Neuronal stem cell (in vitro differentiated cells): ENCODE data around the gene JDP2.

ENCODE experiments used
- DNase-seq: peaks from one replicate; pipeline ENCODE4 v3.0.0-alpha.2; 2013; ENCODE audit warnings: low spot score
- H2AFZ ChIP-seq: one replicate; pipeline ENCODE4 v1.6.1; 2013; ENCODE audit warnings: mild to moderate bottlenecking, low read length, inconsistent platforms
- H2AK5ac ChIP-seq: 2 replicates; pipeline ENCODE4 v1.6.1; 2013; ENCODE audit warnings: low read depth, mild to moderate bottlenecking, inconsistent platforms, low read length, moderate library complexity, mixed read lengths
- H2BK120ac ChIP-seq: 2 replicates; pipeline ENCODE4 v1.6.1; 2013; ENCODE audit warnings: low read depth, mild to moderate bottlenecking, inconsistent platforms, low read length, moderate library complexity, mixed read lengths
- H2BK12ac ChIP-seq: one replicate; pipeline ENCODE4 v1.6.1; 2013; ENCODE audit warnings: low read length, inconsistent platforms
- H2BK15ac ChIP-seq: 2 replicates; pipeline ENCODE4 v1.6.1; 2013; ENCODE audit warnings: mild to moderate bottlenecking, low read length, inconsistent platforms, mixed read lengths
- H2BK5ac ChIP-seq: one replicate; pipeline ENCODE4 v1.6.1; 2013; ENCODE audit warnings: inconsistent platforms, mild to moderate bottlenecking, low read length, moderate library complexity
- H3K14ac ChIP-seq: one replicate; pipeline ENCODE4 v1.6.1; 2013; ENCODE audit warnings: low read length, inconsistent platforms
- H3K18ac ChIP-seq: 2 replicates; pipeline ENCODE4 v1.6.1; 2013; ENCODE audit warnings: low read length, inconsistent platforms
- H3K23ac ChIP-seq: 2 replicates; pipeline ENCODE4 v1.6.1; 2013; ENCODE audit warnings: low read depth, mild to moderate bottlenecking, mixed read lengths, low read length, inconsistent platforms; ENCODE audit not compliant: poor library complexity
- H3K27ac ChIP-seq: replicated peaks from 3 replicates; pipeline ENCODE4 v1.5.1; 2013; ENCODE audit warnings: low read length, inconsistent platforms
- H3K27me3 ChIP-seq, 3 experiments: 2 replicates each; pipeline ENCODE4 v1.6.1; 2013; ENCODE audit warnings: low read length in 3 of 3, mild to moderate bottlenecking in 2 of 3, inconsistent platforms in 1 of 3, low read depth in 1 of 3, mixed read lengths in 1 of 3, moderate library complexity in 1 of 3; ENCODE audit not compliant: control insufficient read depth in 3 of 3, insufficient read depth in 3 of 3
- H3K36me3 ChIP-seq, 2 donors: replicated peaks in 1 of 2; 2 replicates each; pipeline ENCODE4 v1.6.1; 2013; ENCODE audit warnings: low read length in 2 of 2; ENCODE audit not compliant: control insufficient read depth in 2 of 2, insufficient read depth in 2 of 2
- H3K4ac ChIP-seq: 2 replicates; pipeline ENCODE4 v1.6.1; 2013; ENCODE audit warnings: inconsistent platforms, mild to moderate bottlenecking, low read length, moderate library complexity
- H3K4me1 ChIP-seq, 2 donors: 1 replicate in 1 of 2; 2 replicates in 1 of 2; pipeline ENCODE4 v1.6.1; 2013; ENCODE audit warnings: low read length in 2 of 2, low read depth in 1 of 2; ENCODE audit not compliant: control insufficient read depth in 2 of 2, insufficient read depth in 1 of 2
- H3K4me2 ChIP-seq: one replicate; pipeline ENCODE4 v1.6.1; 2013; ENCODE audit warnings: mild to moderate bottlenecking, low read length, inconsistent platforms; ENCODE audit not compliant: insufficient read depth, poor library complexity, severe bottlenecking
- H3K4me3 ChIP-seq, 2 donors: 2 replicates each; pipeline ENCODE4 v1.5.1; 2013; ENCODE audit warnings: low read length in 2 of 2, mild to moderate bottlenecking in 2 of 2, inconsistent platforms in 1 of 2, moderate library complexity in 1 of 2
- H3K79me1 ChIP-seq: one replicate; pipeline ENCODE4 v1.6.1; 2013; ENCODE audit warnings: low read depth, mild to moderate bottlenecking, inconsistent platforms, low read length, moderate library complexity
- H3K9ac ChIP-seq: one replicate; pipeline ENCODE4 v1.6.1; 2013; ENCODE audit warnings: mild to moderate bottlenecking, low read depth, low read length, inconsistent platforms; ENCODE audit not compliant: poor library complexity
- H3K9me3 ChIP-seq, 2 donors: replicated peaks in 1 of 2; 2 replicates each; pipeline versions ENCODE3 to v1.6.1; 2013; ENCODE audit warnings: low read length in 2 of 2, mild to moderate bottlenecking in 2 of 2, inconsistent platforms in 1 of 2, low read depth in 1 of 2, mixed read lengths in 1 of 2, moderate library complexity in 1 of 2; ENCODE audit not compliant: control insufficient read depth in 2 of 2, insufficient read depth in 1 of 2
- H4K8ac ChIP-seq: one replicate; pipeline ENCODE4 v1.6.1; 2013; ENCODE audit warnings: low read depth, mild to moderate bottlenecking, inconsistent platforms, low read length, moderate library complexity
- H4K91ac ChIP-seq: one replicate; pipeline ENCODE4 v1.6.1; 2013; ENCODE audit warnings: low read length, low read depth, mild to moderate bottlenecking, inconsistent platforms; ENCODE audit not compliant: poor library complexity
- WGBS, 2 donors: extraction: QIAGEN DNeasy Blood & Tissue Kit; methylation state at CpG; one replicate each; pipeline ENCODE4 v1.1.7; 2013; ENCODE audit warnings: missing lambda C conversion rate in 2 of 2, mixed read lengths in 1 of 2; ENCODE audit not compliant: insufficient read length in 2 of 2, insufficient replicate concordance in 1 of 2; ENCODE audit errors: extremely low coverage in 2 of 2; 5-methylcytosine and 5-hydroxymethylcytosine counted together

The JDP2 gene

DNA sequence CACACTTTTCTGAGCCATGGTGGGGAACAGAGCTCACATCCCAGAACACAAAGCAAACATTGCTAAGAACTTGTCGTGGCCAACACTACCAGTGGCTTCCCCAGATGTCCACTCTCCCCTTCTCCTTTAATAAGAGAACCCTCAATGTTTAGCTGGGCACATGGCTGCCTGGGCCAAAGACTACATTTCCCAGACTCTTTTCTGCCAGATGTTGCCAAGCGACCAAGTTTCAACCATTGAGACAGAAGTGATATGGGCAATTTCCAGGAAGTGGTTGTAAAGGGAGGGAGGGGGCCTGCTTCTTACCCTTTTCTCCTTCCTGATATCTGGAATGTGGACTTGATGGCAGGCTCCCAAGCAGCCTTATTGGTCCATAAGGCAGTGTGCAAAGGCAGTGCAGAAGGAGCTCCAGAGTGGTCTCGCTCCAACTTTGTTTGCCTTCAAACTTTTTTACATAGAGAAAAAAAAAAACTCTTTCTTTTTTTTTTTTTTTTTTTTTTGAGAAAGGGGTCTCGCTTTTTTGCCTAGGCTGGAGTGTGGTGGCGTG is 24.9 kb upstream of the JDP2 start:
- H3K9me3 ChIP-seq: peaks cover 0 to 4% of the 10 kb centered on the region in 2 donors
- H2BK5ac ChIP-seq: no peak overlapping the region
- no peak overlapping the region for H3K27ac ChIP-seq
- H4K91ac ChIP-seq: no peak overlapping the region
- H3K23ac ChIP-seq: no peak overlapping the region
- H3K14ac ChIP-seq: no peak overlapping the region
- H3K36me3 ChIP-seq: no peaks in the 10 kb centered on the region
- no peak overlapping the region for H3K9ac ChIP-seq
- no peak overlapping the region for H2BK15ac ChIP-seq
- H3K4me1 ChIP-seq: peaks cover 0 to 5% of the 10 kb centered on the region in 2 donors
- no CpG with 5 or more reads among the region's 5 CpGs for WGBS, 2 donors
- H3K18ac ChIP-seq: no peak overlapping the region
- no peak overlapping the region for H2BK120ac ChIP-seq
- H3K4me2 ChIP-seq: no peak overlapping the region
- H3K27me3 ChIP-seq: peaks cover 0 to 11% (median 0%) of the 10 kb centered on the region in 3 experiments
- H2AFZ ChIP-seq: no peak overlapping the region
- no peak overlapping the region for H3K4ac ChIP-seq
- no peak overlapping the region for H4K8ac ChIP-seq
- no peak overlapping the region for H2AK5ac ChIP-seq
- no peak for DNase-seq
- H2BK12ac ChIP-seq: no peak overlapping the region
- H3K79me1 ChIP-seq: no peaks in the 10 kb centered on the region
- H3K4me3 ChIP-seq: no peak overlapping the region

- WGBS, 2 donors: no CpG with 5 or more reads among the region's 4 CpGs
- no peak overlapping the region for H3K9ac ChIP-seq
Measured at GRCh38 chr14:75404847-75405246, 23.0 kb upstream of the JDP2 start.

DNA sequence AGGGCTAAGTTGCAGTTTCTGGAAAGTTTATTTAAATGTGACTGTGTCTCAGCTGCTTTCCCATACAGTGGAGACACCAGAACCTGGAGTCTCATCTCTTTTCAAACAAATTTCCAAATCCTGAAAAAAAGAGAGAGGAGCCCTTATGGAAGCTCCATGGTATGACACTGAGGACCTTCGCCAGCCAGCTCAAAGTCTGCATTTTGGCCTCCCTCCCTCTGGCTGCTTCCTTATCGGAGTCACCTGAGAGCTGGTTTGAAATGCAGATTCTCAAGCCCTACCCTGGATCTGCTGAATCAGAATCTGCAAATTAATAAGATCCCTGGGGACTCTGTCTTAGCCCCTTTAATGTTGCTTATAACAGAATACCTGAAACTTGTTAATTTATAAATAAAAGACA is 21.7 kb upstream of the JDP2 start:
- H3K18ac ChIP-seq: no peak overlapping the region
- no peak overlapping the region for H3K4ac ChIP-seq
- no peak overlapping the region for H3K14ac ChIP-seq
- peaks cover 0 to 2% of the 10 kb centered on the region in 2 donors for H3K9me3 ChIP-seq
- no peak overlapping the region for H4K91ac ChIP-seq
- H3K23ac ChIP-seq: no peak overlapping the region
- H3K27ac ChIP-seq: no peak overlapping the region
- H3K4me2 ChIP-seq: no peak overlapping the region
- peaks cover 12 to 18% of the 10 kb centered on the region in 2 donors for H3K4me1 ChIP-seq
- H4K8ac ChIP-seq: no peak overlapping the region
- no peaks in the 10 kb centered on the region for H3K36me3 ChIP-seq
- peaks cover 0 to 4% (median 0%) of the 10 kb centered on the region in 3 experiments for H3K27me3 ChIP-seq
- no peak overlapping the region for H2BK15ac ChIP-seq
- no peak overlapping the region for H2BK12ac ChIP-seq
- H2BK120ac ChIP-seq: no peak overlapping the region
- no peak overlapping the region for H2BK5ac ChIP-seq
- no peak for DNase-seq
- H2AFZ ChIP-seq: no peak overlapping the region
- no peak overlapping the region for H3K4me3 ChIP-seq
- H2AK5ac ChIP-seq: no peak overlapping the region
- no peak overlapping the region for H3K9ac ChIP-seq
- no peaks in the 10 kb centered on the region for H3K79me1 ChIP-seq
- WGBS, 2 donors: no CpG with 5 or more reads among the region's 2 CpGs

More at GRCh38 chr14:75404847-75405246, 23.0 kb upstream of the JDP2 start:
- no peaks in the 10 kb centered on the region for H3K9me3 ChIP-seq
- H4K91ac ChIP-seq: no peak overlapping the region
- no peak overlapping the region for H3K4me2 ChIP-seq
- DNase-seq: no peak
- H2BK120ac ChIP-seq: no peak overlapping the region
- H3K23ac ChIP-seq: no peak overlapping the region
- no peak overlapping the region for H2BK12ac ChIP-seq
- H3K36me3 ChIP-seq: no peaks in the 10 kb centered on the region
- no peak overlapping the region for H3K4me3 ChIP-seq
- H3K18ac ChIP-seq: no peak overlapping the region
- H2BK15ac ChIP-seq: no peak overlapping the region
- no peaks in the 10 kb centered on the region for H3K79me1 ChIP-seq
- no peak overlapping the region for H3K4ac ChIP-seq
- no peak overlapping the region for H2AK5ac ChIP-seq
- H2AFZ ChIP-seq: no peak overlapping the region
- peaks cover 0 to 7% (median 0%) of the 10 kb centered on the region in 3 experiments for H3K27me3 ChIP-seq
- no peak overlapping the region for H4K8ac ChIP-seq
- no peak overlapping the region for H3K27ac ChIP-seq
- no peak overlapping the region for H3K14ac ChIP-seq
- no peak overlapping the region for H2BK5ac ChIP-seq
- peaks cover 4 to 11% of the 10 kb centered on the region in 2 donors for H3K4me1 ChIP-seq

GRCh38 chr14:75406856-75407255 is 21.0 kb upstream of the JDP2 start:
- H3K18ac ChIP-seq: no peak overlapping the region
- no peaks in the 10 kb centered on the region for H3K79me1 ChIP-seq
- no peak overlapping the region for H3K4me3 ChIP-seq
- H3K14ac ChIP-seq: no peak overlapping the region
- H2BK120ac ChIP-seq: no peak overlapping the region
- no peak overlapping the region for H2BK12ac ChIP-seq
- H2BK15ac ChIP-seq: no peak overlapping the region
- no peak overlapping the region for H4K8ac ChIP-seq
- peaks cover 12 to 16% of the 10 kb centered on the region in 2 donors for H3K4me1 ChIP-seq
- H3K23ac ChIP-seq: no peak overlapping the region
- no peak overlapping the region for H3K9ac ChIP-seq
- no peak overlapping the region for H3K4ac ChIP-seq
- H2AFZ ChIP-seq: no peak overlapping the region
- WGBS, 2 donors: no CpG with 5 or more reads among the region's 3 CpGs
- no peak overlapping the region for H3K27ac ChIP-seq
- no peak for DNase-seq
- H2BK5ac ChIP-seq: no peak overlapping the region
- no peak overlapping the region for H3K4me2 ChIP-seq
- H3K9me3 ChIP-seq: peaks cover 0 to 2% of the 10 kb centered on the region in 2 donors
- H3K36me3 ChIP-seq: no peaks in the 10 kb centered on the region
- no peak overlapping the region for H2AK5ac ChIP-seq
- peaks cover 0 to 2% (median 0%) of the 10 kb centered on the region in 3 experiments for H3K27me3 ChIP-seq
- no peak overlapping the region for H4K91ac ChIP-seq
